A673 (cell line): ENCODE measurements around the gene VPS13D.

Experiments used
- CTCF ChIP-seq: fragments of 300-800, 200-600 bp; sonication (generic); conservative IDR thresholded peaks from 2 replicates; pipeline ENCODE4 v1.5.1; 2017; ENCODE audit warnings: low read depth, mild to moderate bottlenecking, antibody characterized with exemption, low read length, moderate library complexity, mixed read lengths
- EZH2 ChIP-seq: fragments of 200-600 bp; sonication (generic); IDR thresholded peaks from 2 replicates; pipeline ENCODE4 v1.6.1; 2017; ENCODE audit warnings: borderline replicate concordance, low read depth, mild to moderate bottlenecking, mixed read lengths, antibody characterized with exemption, low read length; ENCODE audit not compliant: poor library complexity, severe bottlenecking

GRCh38 chr1:12556368-12556930 is 326.6 kb downstream of the VPS13D start:
- TF ChIP-seq CTCF (no peak), EZH2 (no peak)
